Activated T-cell treated with anti-CD3 and anti-CD28 coated beads, Interleukin-2, amount 50 U/mL, for 1 hour (primary cell): ENCODE measurements around the gene ZSCAN20.
A peak's percentile ranks its signal among the peaks of the same experiment; 100 is the strongest.

Experiments used
- DNase-seq: peaks from one replicate; pipeline ENCODE4 v3.0.0-alpha.2; 2020

The ZSCAN20 gene

DNA sequence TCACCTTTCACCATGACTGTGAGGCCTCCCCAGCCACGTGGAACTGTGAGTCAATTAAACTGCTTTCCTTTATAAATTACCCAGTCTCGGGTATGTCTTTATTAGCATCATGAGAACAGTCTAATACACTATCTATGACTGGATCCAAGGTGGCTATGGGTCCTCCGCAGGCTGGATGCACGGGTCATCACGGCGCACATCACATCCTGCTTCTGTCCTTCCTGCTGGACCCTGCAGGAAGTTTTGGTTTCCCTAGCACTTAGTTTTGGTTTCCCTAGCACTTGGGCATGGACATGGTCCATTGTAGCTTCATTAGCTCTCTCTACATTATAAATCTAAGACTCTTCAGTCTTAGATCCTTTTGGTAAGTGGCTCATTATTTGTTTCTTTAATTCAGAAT is 27.3 kb upstream of the ZSCAN20 start:
- no peak for DNase-seq

GRCh38 chr1:33446590-33446989 is 25.9 kb upstream of the ZSCAN20 start:
- DNase-seq: no peak

DNA sequence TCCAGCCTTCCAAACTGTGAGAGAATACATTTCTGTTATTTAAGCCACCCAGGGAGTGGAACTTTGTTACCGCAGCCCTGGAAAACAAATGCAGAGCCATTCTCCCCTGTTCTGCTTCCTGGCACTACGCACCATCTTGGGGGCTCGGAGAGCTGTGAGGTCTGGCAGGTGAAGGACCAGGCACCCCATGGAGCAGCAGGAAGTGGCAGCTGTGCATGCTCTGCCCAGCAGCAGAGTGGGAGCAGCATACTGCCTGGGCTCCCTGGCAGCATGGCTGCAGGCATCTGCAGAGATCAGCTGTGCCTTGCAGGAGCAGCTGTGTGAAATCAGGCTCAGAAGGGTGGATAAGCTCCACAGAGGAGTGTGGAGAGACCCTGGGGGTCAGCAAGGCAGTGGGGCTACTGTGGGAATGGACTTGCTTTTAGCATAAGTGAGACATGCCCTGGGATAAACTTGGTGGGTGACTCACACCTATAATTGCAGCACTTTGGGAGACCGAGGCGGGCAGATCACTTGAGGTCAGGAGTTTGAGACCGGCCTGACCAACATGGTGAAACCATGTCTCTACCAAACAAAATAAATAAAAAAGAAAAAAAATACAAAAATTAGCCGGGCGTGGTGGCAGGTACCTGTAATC is 17.7 kb upstream of the ZSCAN20 start:
- DNase-seq: no peak

- DNase-seq: no peak
Observed at GRCh38 chr1:33455539-33456501, 16.6 kb upstream of the ZSCAN20 start.

GRCh38 chr1:33456502-33456886 is 16.0 kb upstream of the ZSCAN20 start:
- DNase-seq: no peak

GRCh38 chr1:33459691-33460090 is 12.8 kb upstream of the ZSCAN20 start:
- no peak for DNase-seq

- no peak for DNase-seq
Observed at GRCh38 chr1:33460144-33460543, 12.3 kb upstream of the ZSCAN20 start.

GRCh38 chr1:33460947-33461629 is 11.4 kb upstream of the ZSCAN20 start:
- DNase-seq: no peak

DNA sequence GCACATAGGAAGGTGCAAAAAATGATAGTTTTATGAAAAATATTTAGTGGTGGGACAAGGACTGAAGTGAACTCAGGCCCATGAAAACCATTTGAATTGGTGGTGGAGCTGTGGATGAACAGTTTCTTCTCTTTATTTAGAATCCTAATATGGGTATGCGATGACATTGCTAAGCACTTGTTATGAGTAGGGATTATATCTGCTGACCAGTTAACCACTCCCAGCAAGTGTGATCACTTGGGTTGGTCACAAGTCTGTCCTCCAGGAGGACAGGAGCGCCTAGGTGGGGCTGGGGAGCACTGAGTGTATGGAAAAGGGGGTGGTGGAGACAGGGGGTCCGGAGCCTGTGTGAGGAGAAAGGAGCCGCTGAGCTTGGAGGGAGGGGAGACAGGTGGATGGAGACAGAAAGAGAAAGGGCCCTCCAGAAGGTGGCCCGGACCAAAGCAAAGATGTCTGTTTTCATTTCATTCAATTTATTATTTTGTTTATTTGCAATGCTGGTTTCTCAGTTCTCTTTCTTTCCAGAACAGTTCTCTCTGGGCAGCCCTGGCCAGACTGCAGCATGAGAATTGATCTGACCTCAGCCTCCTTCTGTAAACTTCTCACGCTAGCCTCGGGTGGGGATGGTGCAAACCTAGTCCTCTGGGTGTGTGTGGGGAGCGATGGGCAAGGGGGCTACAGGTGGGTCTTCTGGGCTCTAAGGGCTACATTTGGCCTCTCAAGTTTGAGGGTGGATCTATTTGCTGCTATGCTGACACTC is 9.9 kb upstream of the ZSCAN20 start:
- DNase-seq: no peak

- DNase-seq: no peak
Observed at GRCh38 chr1:33464552-33464951, 7.9 kb upstream of the ZSCAN20 start.

GRCh38 chr1:33465316-33465715 is 7.1 kb upstream of the ZSCAN20 start:
- DNase-seq: no peak

GRCh38 chr1:33466159-33466558 is 6.3 kb upstream of the ZSCAN20 start:
- no peak for DNase-seq

GRCh38 chr1:33468011-33468410 is 4.4 kb upstream of the ZSCAN20 start:
- no peak for DNase-seq

DNA sequence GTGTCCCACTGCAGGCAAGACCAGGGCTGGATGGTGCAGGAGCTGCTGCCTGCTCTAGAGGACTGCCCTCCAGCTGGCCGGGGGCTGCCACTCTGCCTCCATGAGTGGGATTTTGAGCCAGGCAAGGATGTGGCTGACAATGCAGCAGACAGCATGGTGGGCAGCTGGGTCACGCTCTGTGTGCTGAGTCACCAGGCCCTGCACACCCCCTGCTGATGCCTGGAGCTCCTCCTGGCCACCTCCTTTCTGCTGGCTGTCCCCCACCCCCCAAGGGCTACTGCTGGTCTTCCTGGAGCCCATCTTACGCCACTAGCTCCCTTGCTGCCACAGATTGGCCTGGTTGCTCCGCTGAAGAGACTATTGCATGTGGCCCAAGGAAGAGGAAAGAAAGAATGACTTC is 3.9 kb upstream of the ZSCAN20 start:
- no peak for DNase-seq

- DNase-seq: no peak
Observed at GRCh38 chr1:33468967-33469366, 3.5 kb upstream of the ZSCAN20 start.

DNA sequence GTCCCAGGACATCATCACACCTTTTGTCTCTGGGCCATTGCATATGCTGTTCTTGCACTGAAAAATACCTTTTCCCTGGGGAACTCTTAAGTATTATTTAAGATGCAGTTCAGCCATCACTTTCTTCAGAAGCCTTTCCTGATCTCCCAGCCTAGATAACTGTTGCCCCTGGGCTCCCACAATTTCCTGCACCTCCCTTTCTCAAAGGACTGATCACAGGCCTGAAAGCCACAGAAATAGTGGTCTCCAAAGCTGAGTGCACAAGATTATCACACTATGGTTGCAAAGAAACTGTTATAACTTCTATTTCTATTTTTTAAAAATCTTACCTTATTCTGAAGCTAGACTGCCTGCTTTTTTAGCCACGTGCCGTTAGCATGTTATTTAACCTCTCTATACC is 2.8 kb upstream of the ZSCAN20 start:
- DNase-seq: no peak

DNA sequence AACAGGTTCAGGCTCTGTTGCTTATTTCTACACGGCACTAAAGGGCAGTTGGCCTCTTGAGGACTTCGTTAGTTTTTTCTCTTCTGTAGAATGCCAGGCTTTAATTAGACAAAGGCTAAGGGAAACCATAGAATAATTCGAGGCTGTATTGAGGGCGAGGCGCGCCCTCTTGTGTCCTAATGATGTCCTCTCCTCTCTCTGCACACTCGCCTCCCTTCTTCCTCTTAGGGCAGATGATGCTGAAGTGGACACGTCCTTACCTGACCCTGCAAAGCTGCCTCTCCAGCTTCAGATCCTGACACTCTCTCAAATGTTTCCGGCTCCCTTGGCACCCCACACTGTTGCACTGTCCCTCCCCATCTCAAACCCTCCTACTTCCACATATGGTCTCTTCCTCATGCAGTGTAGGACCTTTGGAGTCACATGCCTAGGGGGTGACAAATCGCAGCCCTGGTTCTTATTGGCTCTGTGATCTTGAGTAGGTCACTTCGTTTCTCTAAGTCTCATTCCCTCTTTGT is 1.9 kb upstream of the ZSCAN20 start:
- DNase-seq: peak; percentile 56

DNA sequence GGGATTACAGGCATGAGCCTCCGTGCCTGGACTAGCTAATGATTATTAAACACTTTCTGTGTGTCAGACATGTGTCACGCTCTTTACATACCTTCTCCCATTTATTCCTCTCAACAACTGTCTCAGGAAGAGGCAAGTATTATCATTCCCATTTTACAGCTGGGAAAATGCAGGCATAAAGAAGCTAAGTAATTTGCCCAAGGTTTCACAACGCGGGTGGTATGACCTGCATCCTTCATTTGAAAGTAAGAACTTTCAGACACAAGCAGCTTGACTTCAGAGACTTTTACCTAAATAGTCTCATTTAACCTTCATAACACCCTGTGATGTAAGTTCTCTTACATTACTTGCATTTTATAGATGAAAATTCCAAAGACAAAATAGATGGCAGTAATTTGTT is 1.0 kb upstream of the ZSCAN20 start:
- no peak for DNase-seq

DNA sequence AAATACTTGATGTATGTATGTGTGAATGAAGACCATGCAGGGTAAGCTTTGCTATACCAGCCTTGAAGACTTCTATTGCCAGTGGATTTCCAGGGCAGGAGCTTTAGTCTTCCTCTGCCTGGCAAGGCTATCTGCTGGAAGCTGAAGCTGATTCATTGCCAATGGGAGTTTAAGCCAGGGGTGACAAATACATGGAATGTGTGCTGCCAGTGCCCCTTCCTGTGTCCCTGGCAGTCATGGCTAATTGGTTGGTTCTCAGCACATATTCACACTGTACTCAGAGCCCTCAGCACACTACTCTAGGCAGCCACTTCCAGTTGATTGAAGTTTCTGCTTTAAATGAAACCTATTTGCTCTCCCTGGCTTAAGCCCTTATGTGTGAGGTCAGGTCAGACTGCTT is 1.5 kb downstream of the ZSCAN20 start:
- DNase-seq: no peak

- no peak for DNase-seq
Observed at GRCh38 chr1:33477451-33477850, 5.0 kb downstream of the ZSCAN20 start.

DNA sequence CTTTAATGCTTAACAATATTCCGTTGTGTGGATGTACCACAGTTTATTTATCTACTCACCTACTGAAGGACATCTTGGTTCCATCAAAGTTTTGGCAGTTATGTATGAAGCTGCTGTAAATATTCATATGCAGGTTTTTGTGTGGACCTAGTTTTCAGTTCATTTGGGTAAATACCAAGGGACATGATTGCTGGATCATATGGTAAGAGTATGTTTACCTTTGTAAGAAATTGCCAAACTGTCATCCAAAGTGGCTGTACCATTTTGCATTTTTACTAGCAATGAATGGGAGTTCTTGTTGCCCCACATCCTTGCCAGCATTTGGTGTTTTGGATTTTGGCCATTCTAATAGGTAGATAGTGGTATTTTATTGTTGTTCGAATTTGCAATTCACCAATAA is 10.0 kb downstream of the ZSCAN20 start:
- DNase-seq: no peak

- DNase-seq: no peak
Observed at GRCh38 chr1:33488624-33489023, 16.2 kb downstream of the ZSCAN20 start.

GRCh38 chr1:33494929-33495328 is 22.5 kb downstream of the ZSCAN20 start:
- DNase-seq: no peak
